Omental fat pad (tissue), 4 donors: ENCODE results near the gene GLIS1. TPM values are rescaled to one million over a fixed set of nuclear protein-coding genes. Genes with fewer than 3 reads are reported as not detected.

Experiments
- ATAC-seq: fragments of 150-250 bp; one replicate; pipeline ENCODE4 v1.9.1; 2016; ENCODE audit warnings: mild to moderate bottlenecking, moderate library complexity; ENCODE audit not compliant: low FRiP score
- DNase-seq: peaks from one replicate; pipeline ENCODE4 v3.0.0-alpha.2; 2019; ENCODE audit warnings: low spot score
- CTCF ChIP-seq, 3 donors: fragments of 450-650 bp; IDR thresholded peaks; one replicate each; pipeline ENCODE4 v1.5.1; 2016 to 2017; ENCODE audit warnings: antibody characterized with exemption in 3 of 3, mild to moderate bottlenecking in 3 of 3, moderate library complexity in 2 of 3
- total RNA-seq, 4 donors: library from RNA; depleted of rRNA; stranded (reverse); fragments of >200 nt; gene quantifications; one replicate each; pipeline ENCODE4 v1.1.0, GENCODE V29; 2016

GLIS1 gene
- total RNA-seq, 4 donors from 2014 or later = 0.19 to 1.4 (median 0.75) TPM

GRCh38 chr1:53681351-53681976 lies 57.5 kb downstream of the GLIS1 start:
- no peak for TF ChIP-seq CTCF (IDR thresholded peaks at IDR 0.05)
- no peak for DNase-seq
- no peak for ATAC-seq

- no peak for TF ChIP-seq CTCF (IDR thresholded peaks at IDR 0.05)
- no peak for ATAC-seq
- no peak for DNase-seq
Observed at GRCh38 chr1:53680868-53681267, 58.1 kb downstream of the GLIS1 start.

- TF ChIP-seq CTCF (IDR thresholded peaks at IDR 0.05) = no peak
- DNase-seq (no peak), ATAC-seq (no peak)
Observed at GRCh38 chr1:53678938-53679825, 59.8 kb downstream of the GLIS1 start.

- DNase-seq (no peak), ATAC-seq (no peak)
- no peak for TF ChIP-seq CTCF (IDR thresholded peaks at IDR 0.05)
Observed at GRCh38 chr1:53678507-53678906, 60.5 kb downstream of the GLIS1 start.

- ATAC-seq (no peak), DNase-seq (no peak)
- no peak for TF ChIP-seq CTCF (IDR thresholded peaks at IDR 0.05)
Observed at GRCh38 chr1:53678046-53678445, 60.9 kb downstream of the GLIS1 start.

- no peak for DNase-seq
- no peak for ATAC-seq
- TF ChIP-seq CTCF (IDR thresholded peaks at IDR 0.05) = no peak
Observed at GRCh38 chr1:53677486-53677885, 61.5 kb downstream of the GLIS1 start.
